HEK293 (cell line): ENCODE data around the gene CHMP4A.

Source experiments
- CTCF ChIP-seq: fragments of 450-650 bp; formaldehyde crosslinking; IDR thresholded peaks from 2 replicates; pipeline ENCODE4 v1.5.1; 2016; ENCODE audit warnings: missing biosample characterization, missing genetic modification characterization
- ELK4 ChIP-seq: IDR thresholded peaks from 2 replicates; pipeline ENCODE4 v1.6.1; 2011; ENCODE audit warnings: mild to moderate bottlenecking, low read depth, low read length, borderline replicate concordance
- HOXA7 ChIP-seq: sonication (generic); formaldehyde crosslinking; IDR thresholded peaks from 2 replicates; pipeline ENCODE4 v1.8.1; 2022; ENCODE audit warnings: missing genetic modification reagents, borderline replicate concordance
- PRDM10 ChIP-seq: fragments of 450-650 bp; formaldehyde crosslinking; IDR thresholded peaks from 2 replicates; pipeline ENCODE4 v1.5.1; 2016; ENCODE audit warnings: missing biosample characterization, missing genetic modification characterization
- ZBTB1 ChIP-seq: fragments of 450-650 bp; formaldehyde crosslinking; IDR thresholded peaks from 2 replicates; pipeline ENCODE4 v1.5.1; 2016; ENCODE audit warnings: missing biosample characterization, missing genetic modification characterization
- ZNF175 ChIP-seq: fragments of 450-650 bp; formaldehyde crosslinking; IDR thresholded peaks from 2 replicates; pipeline ENCODE4 v1.5.1; 2016; ENCODE audit warnings: missing biosample characterization, missing genetic modification characterization
- ZNF266 ChIP-seq: fragments of 450-650 bp; formaldehyde crosslinking; IDR thresholded peaks from 2 replicates; pipeline ENCODE4 v1.5.1; 2016; ENCODE audit warnings: missing biosample characterization, missing genetic modification characterization, low read depth
- ZNF274 ChIP-seq, 2 experiments: fragments of 200-500 bp in 1 of 2; fragments of 450-650 bp in 1 of 2; sonication (Bioruptor generic) in 1 of 2; formaldehyde crosslinking in 1 of 2; IDR thresholded peaks; 2 replicates each; pipeline versions ENCODE4 v1.5.1 to v1.6.1; 2014 to 2016; ENCODE audit warnings: borderline replicate concordance in 1 of 2, inconsistent platforms in 1 of 2, low read length in 1 of 2, missing biosample characterization in 1 of 2, missing genetic modification characterization in 1 of 2
- ZNF324 ChIP-seq: fragments of 450-650 bp; formaldehyde crosslinking; IDR thresholded peaks from 2 replicates; pipeline ENCODE4 v1.5.1; 2016; ENCODE audit warnings: missing biosample characterization, missing genetic modification characterization
- ZNF473 ChIP-seq: fragments of 450-650 bp; formaldehyde crosslinking; IDR thresholded peaks from 2 replicates; pipeline ENCODE4 v1.5.1; 2017; ENCODE audit warnings: missing biosample characterization, missing genetic modification characterization
- ZNF514 ChIP-seq: fragments of 450-650 bp; formaldehyde crosslinking; IDR thresholded peaks from 2 replicates; pipeline ENCODE4 v1.5.1; 2016; ENCODE audit warnings: missing biosample characterization, missing genetic modification characterization
- ZNF639 ChIP-seq: fragments of 450-650 bp; formaldehyde crosslinking; IDR thresholded peaks from 2 replicates; pipeline ENCODE4 v1.5.1; 2016; ENCODE audit warnings: missing biosample characterization, missing genetic modification characterization
- ZNF776 ChIP-seq: fragments of 450-650 bp; formaldehyde crosslinking; IDR thresholded peaks from 2 replicates; pipeline ENCODE4 v1.5.0; 2017; ENCODE audit warnings: missing biosample characterization, missing genetic modification characterization, borderline replicate concordance
- TF ChIP-seq, protein P1 (sequence below): fragments of 450-650 bp; formaldehyde crosslinking; IDR thresholded peaks from 2 replicates; pipeline ENCODE4 v1.5.1; 2017; ENCODE audit warnings: missing biosample characterization, missing genetic modification characterization

DNA sequence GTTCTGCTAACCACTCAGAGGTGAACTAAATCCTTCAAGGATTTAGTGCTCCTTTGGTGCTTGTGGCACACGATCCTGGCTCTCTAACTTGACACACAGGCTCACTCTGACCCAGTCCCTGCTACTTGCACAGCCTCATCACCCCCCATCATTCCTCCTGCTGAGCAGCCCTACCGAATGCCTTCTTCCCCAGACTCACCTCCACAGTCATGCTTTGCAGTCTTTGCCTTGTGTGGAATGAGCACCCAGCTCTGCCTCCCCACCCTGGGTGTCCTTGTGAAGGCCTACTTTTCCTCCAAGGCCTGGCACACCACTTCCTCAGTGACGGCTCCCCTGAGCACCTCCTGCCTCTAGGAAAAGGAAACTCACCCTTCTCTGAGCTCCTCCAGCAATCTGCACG lies 37.1 kb upstream of the CHMP4A start:
- TF ChIP-seq ZNF324 (tag by site-specific recombination) (no peak), CTCF (tag by site-specific recombination) (no peak), ZNF776 (tag by site-specific recombination) (no peak), ZNF266 (tag by site-specific recombination) (no peak), ZNF274 (IDR thresholded peaks at IDR 0.05; ENCODE audit: low read length) (no peak), ZNF274 (tag by site-specific recombination; IDR thresholded peaks at IDR 0.05; ENCODE audit: borderline replicate concordance) (no peak), ZNF473 (no peak), HOXA7 (CRISPR knock-in tag) (no peak), ZBTB1 (no peak), ELK4 (no peak), ZNF514 (tag by site-specific recombination) (no peak), ZNF175 (tag by site-specific recombination) (no peak), ZNF639 (no peak), PRDM10 (tag by site-specific recombination) (no peak)
- TF ChIP-seq, protein P1, sequence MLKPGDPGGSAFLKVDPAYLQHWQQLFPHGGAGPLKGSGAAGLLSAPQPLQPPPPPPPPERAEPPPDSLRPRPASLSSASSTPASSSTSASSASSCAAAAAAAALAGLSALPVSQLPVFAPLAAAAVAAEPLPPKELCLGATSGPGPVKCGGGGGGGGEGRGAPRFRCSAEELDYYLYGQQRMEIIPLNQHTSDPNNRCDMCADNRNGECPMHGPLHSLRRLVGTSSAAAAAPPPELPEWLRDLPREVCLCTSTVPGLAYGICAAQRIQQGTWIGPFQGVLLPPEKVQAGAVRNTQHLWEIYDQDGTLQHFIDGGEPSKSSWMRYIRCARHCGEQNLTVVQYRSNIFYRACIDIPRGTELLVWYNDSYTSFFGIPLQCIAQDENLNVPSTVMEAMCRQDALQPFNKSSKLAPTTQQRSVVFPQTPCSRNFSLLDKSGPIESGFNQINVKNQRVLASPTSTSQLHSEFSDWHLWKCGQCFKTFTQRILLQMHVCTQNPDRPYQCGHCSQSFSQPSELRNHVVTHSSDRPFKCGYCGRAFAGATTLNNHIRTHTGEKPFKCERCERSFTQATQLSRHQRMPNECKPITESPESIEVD (tag by site-specific recombination), result no peak
